ENCODE measurements around the gene ZNF195. TPM values are rescaled to one million over a fixed set of nuclear protein-coding genes. Genes with fewer than 3 reads are reported as not detected.
"Not testable (repeated sequence)": the region's sequence is repeated elsewhere in the genome, so short reads cannot be mapped to it uniquely, and the experiment has no call there.

Gene ZNF195
- total RNA-seq, 1 experiment from 2014 or later, result 13.4 TPM

- H3K9me2 ChIP-seq (ENCODE audit: insufficient read depth); POLR2A ChIA-PET (ENCODE audit: unreplicated experiment); intact Hi-C loops (cut with micrococcal nuclease; ENCODE audit: unreplicated experiment); H3F3A ChIP-seq (ENCODE audit: insufficient read depth, low read depth); H2AFZ ChIP-seq; BruUV-seq (replicated peaks); H3K9me3 ChIP-seq (ENCODE audit: insufficient read depth, low read depth); CTCF ChIA-PET; DNase-seq; H3K27me3 ChIP-seq (ENCODE audit: insufficient read depth, low read depth); H3K4me1 ChIP-seq (replicated peaks; ENCODE audit: insufficient read depth); H4K20me1 ChIP-seq (ENCODE audit: insufficient read depth); H3K4me3 ChIP-seq; H3K79me2 ChIP-seq (ENCODE audit: low read depth); H3K27ac ChIP-seq; H3K36me3 ChIP-seq (ENCODE audit: low read depth); H3K4me2 ChIP-seq: not testable (repeated sequence)
Observed at GRCh38 chr11:3402181-3402860, 23.4 kb upstream of the ZNF195 start.

GRCh38 chr11:3401052-3401451, 22.1 kb upstream of the ZNF195 start:
- intact Hi-C loops (cut with micrococcal nuclease; ENCODE audit: unreplicated experiment); CTCF ChIA-PET: not testable (repeated sequence)

GRCh38 chr11:3398509-3398908, 19.6 kb upstream of the ZNF195 start:
- H3K79me2 ChIP-seq (ENCODE audit: low read depth); H3K27ac ChIP-seq; H4K20me1 ChIP-seq (ENCODE audit: insufficient read depth); H2AFZ ChIP-seq; H3K9me2 ChIP-seq (ENCODE audit: insufficient read depth); intact Hi-C loops (cut with micrococcal nuclease; ENCODE audit: unreplicated experiment); H3K4me3 ChIP-seq; H3F3A ChIP-seq (ENCODE audit: insufficient read depth, low read depth); H3K36me3 ChIP-seq (ENCODE audit: low read depth); H3K4me1 ChIP-seq (replicated peaks; ENCODE audit: insufficient read depth); H3K4me2 ChIP-seq; CTCF ChIA-PET; DNase-seq; BruUV-seq (replicated peaks); POLR2A ChIA-PET (ENCODE audit: unreplicated experiment); H3K9me3 ChIP-seq (ENCODE audit: insufficient read depth, low read depth): not testable (repeated sequence)
- peaks cover 12% of the 10 kb centered on the region; the same call in 1 of the 2 replicates for H3K27me3 ChIP-seq (ENCODE audit: insufficient read depth, low read depth)

More at GRCh38 chr11:3401052-3401451, 22.1 kb upstream of the ZNF195 start:
- H4K20me1 ChIP-seq (ENCODE audit: insufficient read depth); BruUV-seq (replicated peaks); H3K9me3 ChIP-seq (ENCODE audit: insufficient read depth, low read depth); H3F3A ChIP-seq (ENCODE audit: insufficient read depth, low read depth); H3K27me3 ChIP-seq (ENCODE audit: insufficient read depth, low read depth); H3K4me1 ChIP-seq (replicated peaks; ENCODE audit: insufficient read depth); H3K27ac ChIP-seq; DNase-seq; H2AFZ ChIP-seq; H3K4me2 ChIP-seq; H3K36me3 ChIP-seq (ENCODE audit: low read depth); POLR2A ChIA-PET (ENCODE audit: unreplicated experiment); H3K9me2 ChIP-seq (ENCODE audit: insufficient read depth); H3K4me3 ChIP-seq; H3K79me2 ChIP-seq (ENCODE audit: low read depth): not testable (repeated sequence)

GRCh38 chr11:3398106-3398505, 19.2 kb upstream of the ZNF195 start:
- DNase-seq; intact Hi-C loops (cut with micrococcal nuclease; ENCODE audit: unreplicated experiment); H3K4me2 ChIP-seq; H3K36me3 ChIP-seq (ENCODE audit: low read depth); H3F3A ChIP-seq (ENCODE audit: insufficient read depth, low read depth); POLR2A ChIA-PET (ENCODE audit: unreplicated experiment); H3K9me2 ChIP-seq (ENCODE audit: insufficient read depth); H3K79me2 ChIP-seq (ENCODE audit: low read depth); H3K4me1 ChIP-seq (replicated peaks; ENCODE audit: insufficient read depth); CTCF ChIA-PET; H2AFZ ChIP-seq; H4K20me1 ChIP-seq (ENCODE audit: insufficient read depth); H3K27ac ChIP-seq; BruUV-seq (replicated peaks); H3K9me3 ChIP-seq (ENCODE audit: insufficient read depth, low read depth); H3K4me3 ChIP-seq: not testable (repeated sequence)
- peaks cover 16% of the 10 kb centered on the region; the same call in 1 of the 2 replicates for H3K27me3 ChIP-seq (ENCODE audit: insufficient read depth, low read depth)

GRCh38 chr11:3397210-3397609, 18.3 kb upstream of the ZNF195 start:
- intact Hi-C loops (cut with micrococcal nuclease; ENCODE audit: unreplicated experiment); H3K9me2 ChIP-seq (ENCODE audit: insufficient read depth); BruUV-seq (replicated peaks); H3K4me2 ChIP-seq; H3K9me3 ChIP-seq (ENCODE audit: insufficient read depth, low read depth); POLR2A ChIA-PET (ENCODE audit: unreplicated experiment); H4K20me1 ChIP-seq (ENCODE audit: insufficient read depth); H2AFZ ChIP-seq; H3K27ac ChIP-seq; DNase-seq; H3F3A ChIP-seq (ENCODE audit: insufficient read depth, low read depth); H3K79me2 ChIP-seq (ENCODE audit: low read depth); H3K4me3 ChIP-seq; H3K4me1 ChIP-seq (replicated peaks; ENCODE audit: insufficient read depth); CTCF ChIA-PET; H3K36me3 ChIP-seq (ENCODE audit: low read depth): not testable (repeated sequence)
- peaks cover 23% of the 10 kb centered on the region for H3K27me3 ChIP-seq (ENCODE audit: insufficient read depth, low read depth)

GRCh38 chr11:3395468-3395867, 16.5 kb upstream of the ZNF195 start:
- H3K79me2 ChIP-seq (ENCODE audit: low read depth); CTCF ChIA-PET; H3K9me2 ChIP-seq (ENCODE audit: insufficient read depth); H4K20me1 ChIP-seq (ENCODE audit: insufficient read depth); DNase-seq; POLR2A ChIA-PET (ENCODE audit: unreplicated experiment); H3K4me1 ChIP-seq (replicated peaks; ENCODE audit: insufficient read depth); H3K4me2 ChIP-seq; BruUV-seq (replicated peaks); H2AFZ ChIP-seq; H3K4me3 ChIP-seq; H3K27ac ChIP-seq; intact Hi-C loops (cut with micrococcal nuclease; ENCODE audit: unreplicated experiment); H3F3A ChIP-seq (ENCODE audit: insufficient read depth, low read depth); H3K9me3 ChIP-seq (ENCODE audit: insufficient read depth, low read depth); H3K36me3 ChIP-seq (ENCODE audit: low read depth): not testable (repeated sequence)
- H3K27me3 ChIP-seq (ENCODE audit: insufficient read depth, low read depth), result peaks cover 35% of the 10 kb centered on the region

- H3F3A ChIP-seq (ENCODE audit: insufficient read depth, low read depth); BruUV-seq (replicated peaks); H3K79me2 ChIP-seq (ENCODE audit: low read depth); H3K4me1 ChIP-seq (replicated peaks; ENCODE audit: insufficient read depth); H3K9me3 ChIP-seq (ENCODE audit: insufficient read depth, low read depth); H3K9me2 ChIP-seq (ENCODE audit: insufficient read depth); H3K27ac ChIP-seq; DNase-seq; intact Hi-C loops (cut with micrococcal nuclease; ENCODE audit: unreplicated experiment); H2AFZ ChIP-seq; H3K36me3 ChIP-seq (ENCODE audit: low read depth); POLR2A ChIA-PET (ENCODE audit: unreplicated experiment); H3K4me3 ChIP-seq; CTCF ChIA-PET; H4K20me1 ChIP-seq (ENCODE audit: insufficient read depth); H3K4me2 ChIP-seq: not testable (repeated sequence)
- H3K27me3 ChIP-seq (ENCODE audit: insufficient read depth, low read depth), result peaks cover 40% of the 10 kb centered on the region
Observed at GRCh38 chr11:3394956-3395355, 16.0 kb upstream of the ZNF195 start.

Data from PC-9 (cell line).